HepG2 (cell line): ENCODE results near the gene RNF5. TPM values are rescaled to one million over a fixed set of nuclear protein-coding genes. Genes with fewer than 3 reads are reported as not detected.
A peak's percentile ranks its signal among the peaks of the same experiment; 100 is the strongest.

Experiments used
- ATF7-NPFF ChIP-seq: sonication (generic); formaldehyde crosslinking; IDR thresholded peaks from 2 replicates; pipeline ENCODE4 v1.8.1; 2023; ENCODE audit warnings: mild to moderate bottlenecking, low read depth, missing genetic modification reagents, moderate library complexity
- FOXC1 ChIP-seq: sonication (generic); formaldehyde crosslinking; IDR thresholded peaks from 2 replicates; pipeline ENCODE4 v1.8.0; 2022; ENCODE audit warnings: mild to moderate bottlenecking, missing genetic modification reagents, borderline replicate concordance
- KLF13 ChIP-seq: sonication (generic); formaldehyde crosslinking; IDR thresholded peaks from 2 replicates; pipeline ENCODE4 v1.4.0; 2020; ENCODE audit warnings: mild to moderate bottlenecking, missing genetic modification reagents
- MED1 ChIP-seq: sonication (generic); formaldehyde crosslinking; IDR thresholded peaks from 2 replicates; pipeline ENCODE4 v1.4.0; 2020; ENCODE audit warnings: missing genetic modification reagents
- MTF2 ChIP-seq: sonication (generic); formaldehyde crosslinking; IDR thresholded peaks from 2 replicates; pipeline ENCODE4 v1.5.0; 2020; ENCODE audit warnings: missing genetic modification reagents, borderline replicate concordance
- ONECUT2 ChIP-seq: sonication (generic); formaldehyde crosslinking; IDR thresholded peaks from 2 replicates; pipeline ENCODE4 v1.4.0; 2020; ENCODE audit warnings: missing genetic modification reagents
- RBFOX2 ChIP-seq: fragments of 200-400 bp; formaldehyde crosslinking; IDR thresholded peaks from 2 replicates; pipeline ENCODE4 v1.6.1; 2017; ENCODE audit warnings: low read depth, mild to moderate bottlenecking, low read length
- RBM22 ChIP-seq: fragments of 200-400 bp; formaldehyde crosslinking; optimal IDR thresholded peaks from 2 replicates; pipeline ENCODE3; 2017; ENCODE audit warnings: mild to moderate bottlenecking, low read length, moderate library complexity
- SALL1 ChIP-seq: sonication (generic); formaldehyde crosslinking; IDR thresholded peaks from 2 replicates; pipeline ENCODE4 v1.8.0; 2022; ENCODE audit warnings: mild to moderate bottlenecking, missing genetic modification reagents
- SMARCC2 ChIP-seq: fragments of 450-650 bp; IDR thresholded peaks from 2 replicates; pipeline ENCODE4 v1.6.1; 2017; ENCODE audit warnings: antibody characterized with exemption, mild to moderate bottlenecking
- ZFAT ChIP-seq: sonication (generic); formaldehyde crosslinking; conservative IDR thresholded peaks from 2 replicates; pipeline ENCODE4 v1.8.1; 2023; ENCODE audit warnings: missing genetic modification reagents, inconsistent platforms
- ZNF180 ChIP-seq: sonication (generic); formaldehyde crosslinking; IDR thresholded peaks from 2 replicates; pipeline ENCODE4 v1.4.0; 2020; ENCODE audit warnings: low read depth, missing genetic modification reagents, borderline replicate concordance
- ZNF30 ChIP-seq: sonication (generic); formaldehyde crosslinking; IDR thresholded peaks from 2 replicates; pipeline ENCODE4 v1.5.0; 2020; ENCODE audit warnings: mild to moderate bottlenecking, missing genetic modification reagents
- ZNF780A ChIP-seq: sonication (generic); formaldehyde crosslinking; IDR thresholded peaks from 2 replicates; pipeline ENCODE4 v1.8.0; 2022; ENCODE audit warnings: mild to moderate bottlenecking, missing genetic modification reagents, moderate library complexity
- ZNF83 ChIP-seq: sonication (generic); formaldehyde crosslinking; IDR thresholded peaks from 2 replicates; pipeline ENCODE4 v1.4.0; 2020; ENCODE audit warnings: missing genetic modification reagents, mild to moderate bottlenecking, borderline replicate concordance
- polyA plus RNA-seq, 8 experiments: library from polyadenylated mRNA; depleted of rRNA in 3 of 8; stranded (reverse) in 7 of 8; unstranded in 1 of 8; fragments of >200 nt; fragmentation: Illumina TruSeq in 4 of 8; extraction: Trizol in 4 of 8; gene quantifications; 2 replicates each; pipeline versions ENCODE4 v1.2.1 to v1.2.3, GENCODE V29; 2011 to 2016; ENCODE audit warnings: low read depth in 4 of 8, missing spikeins in 1 of 8, mixed read lengths in 1 of 8; ENCODE audit not compliant: insufficient read depth in 1 of 8
- total RNA-seq, 5 experiments: library from RNA; depleted of rRNA; stranded (reverse); fragments of >200 nt; fragmentation: Illumina TruSeq; extraction: Trizol; gene quantifications; 2 replicates each; pipeline ENCODE4 v1.2.3, GENCODE V29; 2016; ENCODE audit warnings: low read depth in 1 of 5
- TF ChIP-seq, protein P1 (sequence below): sonication (generic); formaldehyde crosslinking; conservative IDR thresholded peaks from 2 replicates; pipeline ENCODE4 v1.8.0; 2022; ENCODE audit warnings: low read depth, missing genetic modification reagents
- TF ChIP-seq, protein P2 (sequence below): sonication (generic); formaldehyde crosslinking; IDR thresholded peaks from 2 replicates; pipeline ENCODE4 v1.9.0; 2021; ENCODE audit warnings: missing genetic modification reagents, borderline replicate concordance
- TF ChIP-seq, protein P3 (sequence below): sonication (generic); formaldehyde crosslinking; IDR thresholded peaks from 2 replicates; pipeline ENCODE4 v1.4.0; 2020; ENCODE audit warnings: missing genetic modification reagents
- TF ChIP-seq, protein P4 (sequence below): sonication (generic); formaldehyde crosslinking; conservative IDR thresholded peaks from 2 replicates; pipeline ENCODE4 v1.8.0; 2022; ENCODE audit warnings: mild to moderate bottlenecking, moderate library complexity, missing genetic modification reagents
- TF ChIP-seq, protein P5 (sequence below): IDR thresholded peaks from 2 replicates; pipeline ENCODE4 v1.6.1; 2016; ENCODE audit warnings: control low read depth

Gene RNF5
- total and polyA plus RNA-seq, 2 of the 13 experiments (the other 11 are each of a cell fraction or from before 2014, with no cell fraction given) = 98.0 to 131 TPM

DNA sequence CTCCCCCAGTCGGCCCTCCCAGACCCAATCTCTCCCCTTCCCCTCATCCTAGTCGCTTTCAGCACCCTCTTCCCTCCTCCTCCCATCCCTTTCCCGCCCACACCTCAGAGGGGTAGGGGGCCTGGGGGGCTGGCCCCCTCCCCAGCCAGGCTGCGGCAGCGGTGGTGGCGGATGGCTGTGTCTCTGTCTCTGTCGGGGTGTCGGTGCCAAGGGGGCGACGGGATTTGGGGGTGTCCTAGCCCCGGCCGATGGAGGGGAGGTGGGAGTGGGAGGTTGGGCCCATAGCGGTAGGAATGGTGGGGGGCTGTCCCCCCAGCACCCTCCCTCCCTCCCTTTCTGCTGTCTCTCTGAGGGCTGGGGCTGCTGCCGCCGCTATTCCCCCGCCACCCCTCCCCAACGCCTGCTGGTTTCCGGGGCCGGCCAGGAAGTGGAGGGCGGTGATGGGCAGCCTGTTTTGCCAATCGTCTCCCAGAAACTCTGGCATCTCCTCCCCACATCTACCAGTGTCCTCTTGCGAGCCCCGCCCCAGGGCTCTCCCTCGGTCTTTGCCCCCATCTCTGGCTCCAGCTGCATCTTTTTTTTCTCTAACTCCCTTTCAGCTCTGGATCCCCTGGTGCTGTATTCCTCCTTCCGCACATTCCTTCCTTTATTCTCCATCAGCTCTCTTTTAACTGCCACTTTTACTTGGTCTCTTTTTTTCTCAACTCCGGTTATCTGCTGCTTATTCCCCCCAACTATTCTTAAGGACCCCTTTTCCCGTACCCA lies 2.3 kb upstream of the RNF5 start, which contains the start of gene AGPAT1 (continued):
- TF ChIP-seq, protein P1, sequence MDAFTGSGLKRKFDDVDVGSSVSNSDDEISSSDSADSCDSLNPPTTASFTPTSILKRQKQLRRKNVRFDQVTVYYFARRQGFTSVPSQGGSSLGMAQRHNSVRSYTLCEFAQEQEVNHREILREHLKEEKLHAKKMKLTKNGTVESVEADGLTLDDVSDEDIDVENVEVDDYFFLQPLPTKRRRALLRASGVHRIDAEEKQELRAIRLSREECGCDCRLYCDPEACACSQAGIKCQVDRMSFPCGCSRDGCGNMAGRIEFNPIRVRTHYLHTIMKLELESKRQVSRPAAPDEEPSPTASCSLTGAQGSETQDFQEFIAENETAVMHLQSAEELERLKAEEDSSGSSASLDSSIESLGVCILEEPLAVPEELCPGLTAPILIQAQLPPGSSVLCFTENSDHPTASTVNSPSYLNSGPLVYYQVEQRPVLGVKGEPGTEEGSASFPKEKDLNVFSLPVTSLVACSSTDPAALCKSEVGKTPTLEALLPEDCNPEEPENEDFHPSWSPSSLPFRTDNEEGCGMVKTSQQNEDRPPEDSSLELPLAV (CRISPR knock-in tag) = no peak
- TF ChIP-seq RBFOX2 = peak; percentile 81
- TF ChIP-seq ONECUT2 (CRISPR knock-in tag) = no peak
- TF ChIP-seq ZFAT (CRISPR knock-in tag) = no peak
- TF ChIP-seq, protein P2, sequence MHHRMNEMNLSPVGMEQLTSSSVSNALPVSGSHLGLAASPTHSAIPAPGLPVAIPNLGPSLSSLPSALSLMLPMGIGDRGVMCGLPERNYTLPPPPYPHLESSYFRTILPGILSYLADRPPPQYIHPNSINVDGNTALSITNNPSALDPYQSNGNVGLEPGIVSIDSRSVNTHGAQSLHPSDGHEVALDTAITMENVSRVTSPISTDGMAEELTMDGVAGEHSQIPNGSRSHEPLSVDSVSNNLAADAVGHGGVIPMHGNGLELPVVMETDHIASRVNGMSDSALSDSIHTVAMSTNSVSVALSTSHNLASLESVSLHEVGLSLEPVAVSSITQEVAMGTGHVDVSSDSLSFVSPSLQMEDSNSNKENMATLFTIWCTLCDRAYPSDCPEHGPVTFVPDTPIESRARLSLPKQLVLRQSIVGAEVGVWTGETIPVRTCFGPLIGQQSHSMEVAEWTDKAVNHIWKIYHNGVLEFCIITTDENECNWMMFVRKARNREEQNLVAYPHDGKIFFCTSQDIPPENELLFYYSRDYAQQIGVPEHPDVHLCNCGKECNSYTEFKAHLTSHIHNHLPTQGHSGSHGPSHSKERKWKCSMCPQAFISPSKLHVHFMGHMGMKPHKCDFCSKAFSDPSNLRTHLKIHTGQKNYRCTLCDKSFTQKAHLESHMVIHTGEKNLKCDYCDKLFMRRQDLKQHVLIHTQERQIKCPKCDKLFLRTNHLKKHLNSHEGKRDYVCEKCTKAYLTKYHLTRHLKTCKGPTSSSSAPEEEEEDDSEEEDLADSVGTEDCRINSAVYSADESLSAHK (CRISPR knock-in tag) = no peak
- 0 out of 2 replicates have a peak, but pooled peaks have one; percentile 33 for TF ChIP-seq FOXC1
- TF ChIP-seq ATF7-NPFF (CRISPR knock-in tag) = peak; percentile 78; the same call in 1 of the 2 replicates
- TF ChIP-seq, protein P3, sequence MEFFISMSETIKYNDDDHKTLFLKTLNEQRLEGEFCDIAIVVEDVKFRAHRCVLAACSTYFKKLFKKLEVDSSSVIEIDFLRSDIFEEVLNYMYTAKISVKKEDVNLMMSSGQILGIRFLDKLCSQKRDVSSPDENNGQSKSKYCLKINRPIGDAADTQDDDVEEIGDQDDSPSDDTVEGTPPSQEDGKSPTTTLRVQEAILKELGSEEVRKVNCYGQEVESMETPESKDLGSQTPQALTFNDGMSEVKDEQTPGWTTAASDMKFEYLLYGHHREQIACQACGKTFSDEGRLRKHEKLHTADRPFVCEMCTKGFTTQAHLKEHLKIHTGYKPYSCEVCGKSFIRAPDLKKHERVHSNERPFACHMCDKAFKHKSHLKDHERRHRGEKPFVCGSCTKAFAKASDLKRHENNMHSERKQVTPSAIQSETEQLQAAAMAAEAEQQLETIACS = no peak
- TF ChIP-seq MTF2 (CRISPR knock-in tag) = no peak
- TF ChIP-seq ZNF83 (CRISPR knock-in tag) = peak; percentile 82; the same call in 1 of the 2 replicates
- TF ChIP-seq ZNF780A (CRISPR knock-in tag) = no peak
- no peak for TF ChIP-seq RBM22
- peak; percentile 29; the same call in 1 of the 2 replicates for TF ChIP-seq MED1 (CRISPR knock-in tag)
- peak; percentile 69; the same call in 1 of the 2 replicates for TF ChIP-seq SALL1 (CRISPR knock-in tag)
- TF ChIP-seq ZNF180 (CRISPR knock-in tag) = no peak
- no peak for TF ChIP-seq SMARCC2
- TF ChIP-seq ZNF30 (CRISPR knock-in tag) = no peak
- TF ChIP-seq KLF13 (CRISPR knock-in tag) = no peak
- TF ChIP-seq, protein P4, sequence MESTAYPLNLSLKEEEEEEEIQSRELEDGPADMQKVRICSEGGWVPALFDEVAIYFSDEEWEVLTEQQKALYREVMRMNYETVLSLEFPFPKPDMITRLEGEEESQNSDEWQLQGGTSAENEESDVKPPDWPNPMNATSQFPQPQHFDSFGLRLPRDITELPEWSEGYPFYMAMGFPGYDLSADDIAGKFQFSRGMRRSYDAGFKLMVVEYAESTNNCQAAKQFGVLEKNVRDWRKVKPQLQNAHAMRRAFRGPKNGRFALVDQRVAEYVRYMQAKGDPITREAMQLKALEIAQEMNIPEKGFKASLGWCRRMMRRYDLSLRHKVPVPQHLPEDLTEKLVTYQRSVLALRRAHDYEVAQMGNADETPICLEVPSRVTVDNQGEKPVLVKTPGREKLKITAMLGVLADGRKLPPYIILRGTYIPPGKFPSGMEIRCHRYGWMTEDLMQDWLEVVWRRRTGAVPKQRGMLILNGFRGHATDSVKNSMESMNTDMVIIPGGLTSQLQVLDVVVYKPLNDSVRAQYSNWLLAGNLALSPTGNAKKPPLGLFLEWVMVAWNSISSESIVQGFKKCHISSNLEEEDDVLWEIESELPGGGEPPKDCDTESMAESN (CRISPR knock-in tag) = 0 out of 2 replicates have a peak, but pooled peaks have one; percentile 62
- TF ChIP-seq, protein P5, sequence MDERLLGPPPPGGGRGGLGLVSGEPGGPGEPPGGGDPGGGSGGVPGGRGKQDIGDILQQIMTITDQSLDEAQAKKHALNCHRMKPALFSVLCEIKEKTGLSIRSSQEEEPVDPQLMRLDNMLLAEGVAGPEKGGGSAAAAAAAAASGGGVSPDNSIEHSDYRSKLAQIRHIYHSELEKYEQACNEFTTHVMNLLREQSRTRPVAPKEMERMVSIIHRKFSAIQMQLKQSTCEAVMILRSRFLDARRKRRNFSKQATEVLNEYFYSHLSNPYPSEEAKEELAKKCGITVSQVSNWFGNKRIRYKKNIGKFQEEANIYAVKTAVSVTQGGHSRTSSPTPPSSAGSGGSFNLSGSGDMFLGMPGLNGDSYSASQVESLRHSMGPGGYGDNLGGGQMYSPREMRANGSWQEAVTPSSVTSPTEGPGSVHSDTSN = peak; percentile 98
